ENCODE data around the gene TTLL10. TPM values are rescaled to one million over a fixed set of nuclear protein-coding genes. Genes with fewer than 3 reads are reported as not detected.

The TTLL10 gene
- total and polyA plus RNA-seq, 2 of the 8 experiments (the other 6 are each of a cell fraction or from before 2014, with no cell fraction given), result 1.1 to 1.7 TPM

GRCh38 chr1:1164361-1164700 lies 9.3 kb upstream of the TTLL10 start:
- WGBS, 2 experiments (ENCODE audit: extremely low coverage in 1 of 2, insufficient coverage in 1 of 2, insufficient read length in 1 of 2, insufficient replicate concordance in 2 of 2, low coverage in 1 of 2, low lambda C conversion rate in 2 of 2, missing lambda C conversion rate in 1 of 2), result 76% methylated on average over 23 of the region's 26 CpGs; no CpG with 5 or more reads in 1 of the 2 experiments
- Histone ChIP-seq H3K4me2 (ENCODE audit: insufficient read depth in 1 of 2, low read depth in 2 of 2, low read length in 2 of 2) (peak overlapping the region; percentile 19 to 23; a peak in 2 of 4 replicates), H4K20me1 (replicated peaks in 1 of 2; ENCODE audit: control insufficient read depth in 1 of 2, insufficient read depth in 2 of 2, low read length in 2 of 2) (no peaks in the 10 kb centered on the region), H3K14ac (ENCODE audit: insufficient read length) (no peak overlapping the region), H3K79me1 (ENCODE audit: low read depth, low read length) (no peaks in the 10 kb centered on the region; the same call in 1 of the 2 replicates), H2BK5ac (ENCODE audit: low read depth, low read length) (no peak overlapping the region), H3K4ac (replicated peaks; ENCODE audit: insufficient read length, low read depth, low read length) (peak overlapping the region; percentile 27), H4K91ac (replicated peaks; ENCODE audit: insufficient read length, low read length) (peak overlapping the region; percentile 95), H2BK120ac (replicated peaks; ENCODE audit: low read depth, low read length) (no peak overlapping the region), H2AFZ (ENCODE audit: low read length) (no peak overlapping the region), H4K5ac (ENCODE audit: insufficient read length, low read depth, low read length) (no peak overlapping the region), H3K23ac (ENCODE audit: insufficient read length) (no peak overlapping the region), H2BK12ac (ENCODE audit: low read depth, low read length) (no peak overlapping the region), H3K4me1 (replicated peaks in 1 of 4; ENCODE audit: control insufficient read depth in 3 of 4, insufficient read depth in 4 of 4, low read length in 3 of 4) (peaks cover 0 to 34% (median 20%) of the 10 kb centered on the region in 4 experiments; a peak in 6 of 7 replicates), H3K27ac (ENCODE audit: low read depth, low read length) (0 out of 2 replicates have a peak overlapping the region, but pooled peaks have one; percentile 35), H3K9ac (replicated peaks in 1 of 4; ENCODE audit: extremely low read depth in 1 of 4, low read depth in 3 of 4, low read length in 3 of 4) (no peak overlapping the region), H3K27me3 (replicated peaks in 1 of 4; ENCODE audit: control insufficient read depth in 3 of 4, extremely low read depth in 1 of 4, insufficient read depth in 3 of 4, low read length in 3 of 4) (no peaks in the 10 kb centered on the region), H3K79me2 (ENCODE audit: control insufficient read depth in 1 of 2, insufficient read depth in 2 of 2, low read length in 2 of 2) (no peaks in the 10 kb centered on the region; a peak in 2 of 4 replicates), H3K56ac (replicated peaks; ENCODE audit: insufficient read length, low read depth, low read length) (no peak overlapping the region), H2BK15ac (ENCODE audit: low read length) (peak overlapping the region; percentile 72; the same call in 1 of the 2 replicates), H2BK20ac (ENCODE audit: low read length) (no peak overlapping the region), H4K8ac (ENCODE audit: extremely low read depth, insufficient read depth, low read length) (peak overlapping the region; percentile 72; the same call in 1 of the 2 replicates), H3K23me2 (ENCODE audit: low read depth, low read length) (peaks cover 8% of the 10 kb centered on the region; the same call in 1 of the 2 replicates), H3K9me3 (ENCODE audit: insufficient read depth in 2 of 2, low read depth in 1 of 2, low read length in 1 of 2) (no peaks in the 10 kb centered on the region), H2AK5ac (ENCODE audit: low read depth, low read length) (no peak overlapping the region), H3K36me3 (ENCODE audit: control insufficient read depth in 2 of 4, insufficient read depth in 4 of 4, low read length in 3 of 4) (no peaks in the 10 kb centered on the region), H3K4me3 (ENCODE audit: extremely low read depth in 1 of 4, insufficient read depth in 2 of 4, low read depth in 3 of 4, low read length in 4 of 4) (peak overlapping the region in 2 of 4 experiments; percentile 10 to 25; a peak in 2 of 8 replicates), H3K18ac (ENCODE audit: extremely low read depth, low read length) (peak overlapping the region; percentile 83)
- FAIRE-seq (no peak), DNase-seq (ENCODE audit: low read depth in 1 of 2, low spot score in 2 of 2) (no peak)
- POLR2A ChIA-PET (ENCODE audit: partially characterized antibody), result interaction anchor here (0.6 to 3.8 kb wide), 6 partner anchors 10 to 150 kb away, joined by 3 to 15 read pairs (median 4); partner anchors contain the start of gene TTLL10
- TF ChIP-seq TBP (IDR thresholded peaks at IDR 0.05; ENCODE audit: low read depth, low read length) (0 out of 2 replicates have a peak, but pooled peaks have one; percentile 30), TCF12 (IDR thresholded peaks at IDR 0.05; ENCODE audit: low read depth, low read length) (no peak), YY1 (IDR thresholded peaks at IDR 0.05; ENCODE audit: low read depth, low read length) (peak; percentile 44; the same call in 1 of the 2 replicates), KDM4A (IDR thresholded peaks at IDR 0.05; ENCODE audit: low read depth, low read length, severe bottlenecking) (peak; percentile 16)
- CTCF ChIA-PET (ENCODE audit: partially characterized antibody), result interaction anchor here (0.6 to 1.7 kb wide), 9 partner anchors 9 to 138 kb away, joined by 3 to 8 read pairs (median 3); no protein-coding TSS in a partner anchor

Data from H1 (cell line).